KMS-11 (cell line): ENCODE measurements around the gene ATP8A1.

Experiments
- H2AFZ ChIP-seq: fragments of 200-600 bp; sonication (generic); 2 replicates; pipeline ENCODE4 v1.6.1; 2016; ENCODE audit warnings: antibody characterized with exemption, mixed run types, low read depth
- H3K27ac ChIP-seq: fragments of 200-600 bp; sonication (generic); 2 replicates; pipeline ENCODE4 v1.6.1; 2016; ENCODE audit warnings: mild to moderate bottlenecking, mixed run types
- H3K27me3 ChIP-seq: fragments of 200-600 bp; sonication (generic); 2 replicates; pipeline ENCODE4 v1.6.1; 2017; ENCODE audit warnings: mild to moderate bottlenecking, low read depth, mixed run types, moderate library complexity; ENCODE audit not compliant: insufficient read depth
- H3K36me3 ChIP-seq: fragments of 200-600 bp; sonication (generic); 2 replicates; pipeline ENCODE4 v1.6.1; 2017; ENCODE audit warnings: mild to moderate bottlenecking, mixed run types; ENCODE audit not compliant: insufficient read depth
- H3K4me1 ChIP-seq: fragments of 200-600 bp; sonication (generic); 2 replicates; pipeline ENCODE4 v1.6.1; 2016; ENCODE audit warnings: mild to moderate bottlenecking, low read depth, mixed run types; ENCODE audit not compliant: poor library complexity, severe bottlenecking
- H3K4me2 ChIP-seq: fragments of 200-600 bp; sonication (generic); 2 replicates; pipeline ENCODE4 v1.7.0; 2016; ENCODE audit warnings: mild to moderate bottlenecking, mixed run types
- H3K4me3 ChIP-seq: fragments of 200-600 bp; sonication (generic); IDR thresholded peaks from 2 replicates; pipeline ENCODE4 v1.6.1; 2017; ENCODE audit warnings: low read depth, low read length, mixed read lengths; ENCODE audit not compliant: insufficient read depth
- H3K79me2 ChIP-seq: fragments of 200-600 bp; sonication (generic); 2 replicates; pipeline ENCODE4 v1.6.1; 2016; ENCODE audit warnings: low read depth, mixed run types; ENCODE audit not compliant: insufficient read depth
- H3K9ac ChIP-seq: fragments of 200-600 bp; sonication (generic); 2 replicates; pipeline ENCODE4 v1.6.1; 2016; ENCODE audit warnings: mild to moderate bottlenecking, mixed run types
- H4K20me1 ChIP-seq: fragments of 200-600 bp; sonication (generic); 2 replicates; pipeline ENCODE4 v1.6.1; 2016; ENCODE audit warnings: mild to moderate bottlenecking, mixed run types; ENCODE audit not compliant: insufficient read depth
- TF ChIP-seq, protein P1 (sequence below): fragments of 200-600 bp; sonication (generic); conservative IDR thresholded peaks from 2 replicates; pipeline ENCODE4 v1.6.1; 2017; ENCODE audit warnings: low read depth, mild to moderate bottlenecking, antibody characterized with exemption, low read length, moderate library complexity, mixed read lengths

The ATP8A1 gene

DNA sequence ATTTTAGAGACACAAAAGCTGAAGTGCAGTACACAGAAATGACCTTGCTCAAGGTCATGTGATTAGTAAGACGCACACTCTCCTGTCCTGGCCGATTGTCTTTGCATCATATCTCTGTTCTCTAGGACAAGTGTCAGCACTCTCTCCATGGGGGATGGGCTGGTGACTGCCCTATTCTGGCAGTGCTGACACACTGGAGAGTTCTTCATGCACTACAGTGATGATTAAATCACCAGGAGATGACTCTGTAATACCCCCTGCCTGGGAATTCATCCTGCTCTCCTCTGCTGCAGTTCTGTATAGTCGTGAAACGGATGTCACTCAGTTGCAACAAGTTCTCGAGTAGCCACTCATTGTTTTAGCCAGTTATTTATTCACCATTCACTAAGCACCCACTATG, 264.9 kb downstream of the ATP8A1 start:
- no peak overlapping the region for H3K27ac ChIP-seq
- H3K4me2 ChIP-seq: no peak overlapping the region
- H3K9ac ChIP-seq: no peak overlapping the region
- no peaks in the 10 kb centered on the region for H3K79me2 ChIP-seq
- H2AFZ ChIP-seq: no peak overlapping the region
- H3K4me3 ChIP-seq: no peak overlapping the region
- H3K4me1 ChIP-seq: no peaks in the 10 kb centered on the region
- TF ChIP-seq, protein P1, sequence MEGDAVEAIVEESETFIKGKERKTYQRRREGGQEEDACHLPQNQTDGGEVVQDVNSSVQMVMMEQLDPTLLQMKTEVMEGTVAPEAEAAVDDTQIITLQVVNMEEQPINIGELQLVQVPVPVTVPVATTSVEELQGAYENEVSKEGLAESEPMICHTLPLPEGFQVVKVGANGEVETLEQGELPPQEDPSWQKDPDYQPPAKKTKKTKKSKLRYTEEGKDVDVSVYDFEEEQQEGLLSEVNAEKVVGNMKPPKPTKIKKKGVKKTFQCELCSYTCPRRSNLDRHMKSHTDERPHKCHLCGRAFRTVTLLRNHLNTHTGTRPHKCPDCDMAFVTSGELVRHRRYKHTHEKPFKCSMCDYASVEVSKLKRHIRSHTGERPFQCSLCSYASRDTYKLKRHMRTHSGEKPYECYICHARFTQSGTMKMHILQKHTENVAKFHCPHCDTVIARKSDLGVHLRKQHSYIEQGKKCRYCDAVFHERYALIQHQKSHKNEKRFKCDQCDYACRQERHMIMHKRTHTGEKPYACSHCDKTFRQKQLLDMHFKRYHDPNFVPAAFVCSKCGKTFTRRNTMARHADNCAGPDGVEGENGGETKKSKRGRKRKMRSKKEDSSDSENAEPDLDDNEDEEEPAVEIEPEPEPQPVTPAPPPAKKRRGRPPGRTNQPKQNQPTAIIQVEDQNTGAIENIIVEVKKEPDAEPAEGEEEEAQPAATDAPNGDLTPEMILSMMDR: no peak
- no peaks in the 10 kb centered on the region for H4K20me1 ChIP-seq
- H3K27me3 ChIP-seq: no peaks in the 10 kb centered on the region
- no peaks in the 10 kb centered on the region for H3K36me3 ChIP-seq

DNA sequence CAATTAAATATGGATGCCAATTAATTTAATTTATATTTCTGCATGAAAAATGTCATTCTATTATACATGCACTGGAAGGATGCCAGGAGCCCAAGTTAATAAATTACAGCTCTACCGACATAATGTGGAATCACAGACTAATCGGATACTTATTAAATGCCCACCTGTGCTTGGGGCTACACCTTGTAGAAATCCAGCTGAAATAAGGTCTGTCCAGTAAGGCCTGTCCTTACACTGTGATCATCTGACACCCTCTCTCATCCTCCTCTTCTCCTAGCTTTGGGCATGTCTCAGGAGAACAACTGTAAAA, 265.6 kb downstream of the ATP8A1 start:
- H3K4me3 ChIP-seq: no peak overlapping the region
- TF ChIP-seq, protein P1: no peak
- no peaks in the 10 kb centered on the region for H3K36me3 ChIP-seq
- H3K79me2 ChIP-seq: no peaks in the 10 kb centered on the region
- H2AFZ ChIP-seq: no peak overlapping the region
- no peak overlapping the region for H3K27ac ChIP-seq
- no peaks in the 10 kb centered on the region for H3K4me1 ChIP-seq
- no peaks in the 10 kb centered on the region for H4K20me1 ChIP-seq
- H3K4me2 ChIP-seq: no peak overlapping the region
- no peaks in the 10 kb centered on the region for H3K27me3 ChIP-seq
- no peak overlapping the region for H3K9ac ChIP-seq

DNA sequence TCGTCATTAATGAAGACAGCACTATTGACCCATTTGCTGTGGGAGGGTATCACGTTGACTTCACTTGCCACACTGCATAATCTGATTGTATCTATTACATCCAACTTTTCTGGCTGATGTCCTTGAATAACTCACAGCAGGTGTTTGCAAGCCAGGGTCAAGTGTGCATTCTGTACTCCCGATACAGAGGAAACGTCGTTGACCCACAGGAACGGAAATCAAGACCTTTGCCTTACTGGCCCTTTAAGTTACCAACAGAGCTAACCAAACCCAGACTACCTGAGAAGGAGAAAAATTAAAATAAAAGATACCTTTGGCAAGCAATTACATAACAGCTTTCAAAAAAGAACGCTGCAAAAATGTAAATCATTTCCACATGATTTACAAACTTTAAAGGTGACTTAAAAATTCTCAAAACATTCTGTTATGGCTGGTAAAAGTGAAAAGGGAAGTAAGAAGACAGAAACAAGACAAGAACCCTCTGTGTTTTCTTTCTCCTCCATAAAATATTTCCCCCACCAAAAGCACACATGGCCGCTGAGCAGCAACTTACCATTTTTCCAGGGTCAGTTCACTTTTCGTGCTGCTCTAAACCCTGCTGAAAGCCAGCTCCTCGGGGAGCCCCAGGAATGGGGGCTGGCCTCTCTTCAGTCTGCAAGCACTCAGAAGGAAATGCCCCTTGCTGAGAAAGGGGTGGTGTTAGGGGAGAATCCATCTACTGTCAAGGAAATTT, 266.1 kb downstream of the ATP8A1 start:
- Histone ChIP-seq H3K4me1 (no peaks in the 10 kb centered on the region), H3K4me2 (no peak overlapping the region), H2AFZ (no peak overlapping the region)

DNA sequence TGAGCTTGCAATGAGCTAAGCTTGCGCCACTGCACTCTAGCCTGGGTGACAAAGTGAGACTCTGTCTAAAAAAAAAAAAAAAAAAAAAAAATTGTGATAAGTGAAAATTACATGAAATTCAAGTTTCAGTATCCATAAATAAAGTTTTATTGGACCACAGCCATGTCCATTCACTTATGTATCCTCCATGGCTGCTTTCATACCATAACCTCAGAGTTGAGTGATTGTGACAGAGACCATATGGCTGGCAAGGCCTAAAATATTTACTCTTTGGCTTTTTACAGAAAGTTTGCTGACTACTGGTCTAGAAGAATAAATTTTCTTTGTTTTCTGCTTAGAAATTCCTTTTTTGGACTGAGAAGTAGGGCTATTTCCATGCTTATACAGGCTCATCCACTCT, 271.4 kb downstream of the ATP8A1 start:
- H3K79me2 ChIP-seq: no peaks in the 10 kb centered on the region
- TF ChIP-seq, protein P1: no peak
- H3K4me1 ChIP-seq: no peaks in the 10 kb centered on the region
- H3K36me3 ChIP-seq: no peaks in the 10 kb centered on the region
- H3K27ac ChIP-seq: no peak overlapping the region
- no peak overlapping the region for H3K9ac ChIP-seq
- H3K27me3 ChIP-seq: no peaks in the 10 kb centered on the region
- no peak overlapping the region for H3K4me3 ChIP-seq
- H4K20me1 ChIP-seq: no peaks in the 10 kb centered on the region
- no peak overlapping the region for H3K4me2 ChIP-seq
- no peak overlapping the region for H2AFZ ChIP-seq

More for the DNA sequence above, 266.1 kb downstream of the ATP8A1 start:
- Histone ChIP-seq H4K20me1 (no peaks in the 10 kb centered on the region), H3K9ac (no peak overlapping the region), H3K27ac (no peak overlapping the region), H3K27me3 (no peaks in the 10 kb centered on the region), H3K36me3 (no peaks in the 10 kb centered on the region), H3K4me3 (no peak overlapping the region), H3K79me2 (no peaks in the 10 kb centered on the region)
- TF ChIP-seq, protein P1: no peak
